GM21576 (cell line): ENCODE measurements around the gene NPIPA1.
"Not testable (repeated sequence)": the region's sequence is repeated elsewhere in the genome, so short reads cannot be mapped to it uniquely, and the experiment has no call there.

Experiments
- ATAC-seq: cut with Tn5 transposase; IDR thresholded peaks from one replicate; pipeline ENCODE4 v1.9.1; 2021; ENCODE audit warnings: mild to moderate bottlenecking, moderate library complexity; ENCODE audit not compliant: unreplicated experiment

The NPIPA1 gene

GRCh38 chr16:14937143-14937542 lies at the start of gene NPIPA1:
NPIPA1 (plus strand) TSS chr16:14937443; CDS start chr16:14937443, 0 bp downstream.
- not testable (repeated sequence) for ATAC-seq

GRCh38 chr16:14892111-14892510 lies 45.1 kb upstream of the NPIPA1 start:
- ATAC-seq = not testable (repeated sequence)

- not testable (repeated sequence) for ATAC-seq
Observed at GRCh38 chr16:14895382-14895781, 41.9 kb upstream of the NPIPA1 start.

GRCh38 chr16:14896023-14896422 lies 41.2 kb upstream of the NPIPA1 start:
- ATAC-seq = not testable (repeated sequence)

- ATAC-seq = not testable (repeated sequence)
Observed at GRCh38 chr16:14897006-14897664, 40.1 kb upstream of the NPIPA1 start.

- ATAC-seq = not testable (repeated sequence)
Observed at GRCh38 chr16:14898162-14898561, 39.1 kb upstream of the NPIPA1 start.

GRCh38 chr16:14903191-14903957 lies 33.9 kb upstream of the NPIPA1 start:
- not testable (repeated sequence) for ATAC-seq

GRCh38 chr16:14909744-14910143 lies 27.5 kb upstream of the NPIPA1 start:
- not testable (repeated sequence) for ATAC-seq

GRCh38 chr16:14910833-14911629 lies 26.2 kb upstream of the NPIPA1 start:
- ATAC-seq = peak; percentile 60

GRCh38 chr16:14911954-14912353 lies 25.3 kb upstream of the NPIPA1 start:
- ATAC-seq = not testable (repeated sequence)

- not testable (repeated sequence) for ATAC-seq
Observed at GRCh38 chr16:14912588-14912987, 24.7 kb upstream of the NPIPA1 start.

GRCh38 chr16:14918504-14918903 lies 18.7 kb upstream of the NPIPA1 start:
- ATAC-seq = not testable (repeated sequence)

GRCh38 chr16:14919837-14920600 lies 17.2 kb upstream of the NPIPA1 start:
- not testable (repeated sequence) for ATAC-seq

- ATAC-seq = not testable (repeated sequence)
Observed at GRCh38 chr16:14922285-14922684, 15.0 kb upstream of the NPIPA1 start.

GRCh38 chr16:14922968-14923367 lies 14.3 kb upstream of the NPIPA1 start:
- not testable (repeated sequence) for ATAC-seq

GRCh38 chr16:14923394-14924088 lies 13.7 kb upstream of the NPIPA1 start:
- ATAC-seq = not testable (repeated sequence)

- not testable (repeated sequence) for ATAC-seq
Observed at GRCh38 chr16:14924359-14924758, 12.9 kb upstream of the NPIPA1 start.

GRCh38 chr16:14924982-14925381 lies 12.3 kb upstream of the NPIPA1 start:
- ATAC-seq = not testable (repeated sequence)

GRCh38 chr16:14928064-14928714 lies 9.1 kb upstream of the NPIPA1 start:
- ATAC-seq = not testable (repeated sequence)
